ENCODE results near the gene EPS8L3.
"Not testable (repeated sequence)": the region's sequence is repeated elsewhere in the genome, so short reads cannot be mapped to it uniquely, and the experiment has no call there.

EPS8L3 gene

GRCh38 chr1:109713636-109714035 lies 50.1 kb downstream of the EPS8L3 start:
- no peak for DNase-seq

GRCh38 chr1:109712321-109712864 lies 51.3 kb downstream of the EPS8L3 start:
- no peak for DNase-seq

DNA sequence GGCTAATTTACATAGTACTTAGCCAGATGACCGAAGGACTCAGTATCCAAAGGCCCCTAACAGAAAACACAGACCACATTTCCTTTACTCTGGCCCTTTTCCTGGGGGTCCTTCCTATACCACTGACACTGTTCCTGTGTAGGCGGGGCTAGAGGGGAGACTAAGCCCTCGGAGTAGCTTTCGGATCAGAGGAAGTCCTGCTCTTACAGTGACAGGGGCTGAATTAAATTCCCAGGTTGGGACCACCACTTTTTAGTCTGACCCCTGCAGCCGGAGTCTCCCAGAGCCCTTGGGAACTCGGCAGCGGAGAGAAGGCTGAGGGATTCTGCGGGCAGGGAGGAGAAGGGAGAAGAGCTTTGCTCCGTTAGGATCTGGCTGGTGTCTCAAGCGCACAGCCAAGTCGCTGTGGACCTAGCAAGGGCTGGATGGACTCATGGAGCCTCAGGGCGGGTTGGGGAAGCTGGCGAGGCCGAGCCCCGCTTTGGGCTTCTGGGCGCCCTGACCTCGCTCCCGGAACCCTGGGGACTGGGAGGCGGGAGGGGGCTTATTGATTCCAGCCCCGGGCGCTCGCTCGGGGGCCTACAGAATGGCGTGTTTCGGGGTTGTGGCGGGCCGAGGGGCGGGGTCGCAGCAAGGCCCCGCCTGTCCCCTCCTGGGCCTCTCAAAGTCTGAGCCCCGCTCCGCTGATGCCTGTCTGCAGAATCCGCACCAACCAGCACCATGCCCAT lies 52.0 kb downstream of the EPS8L3 start, which contains the start of gene GSTM5:
Gene GSTM5 (plus strand): TSS at position 659 of the 728 bp plus-strand sequence. CDS start 62 bp downstream, at position 721.
- DNase-seq, result peak in 1 of 56 donors; percentile 46

DNA sequence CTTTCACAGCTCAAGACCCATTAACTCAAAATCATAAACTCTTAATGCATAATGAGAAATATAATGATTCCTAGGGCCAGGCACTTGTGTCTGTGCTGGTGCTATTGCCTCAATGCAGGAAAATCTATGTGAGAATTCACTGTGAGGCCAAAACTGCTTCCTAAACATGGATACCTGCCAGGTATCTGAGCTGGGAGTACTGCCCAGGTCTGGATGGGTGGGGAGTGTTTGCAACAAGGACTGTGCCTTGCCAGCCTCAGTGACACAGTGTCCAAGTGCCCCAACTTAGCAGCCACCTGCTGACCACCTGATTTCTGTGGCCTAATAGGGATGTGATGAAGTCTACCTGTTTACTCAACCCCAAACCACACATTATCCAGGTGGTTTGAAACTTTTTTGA lies 53.9 kb downstream of the EPS8L3 start:
- DNase-seq, result not testable (repeated sequence)

- DNase-seq, result not testable (repeated sequence)
Observed at GRCh38 chr1:109708949-109709348, 54.8 kb downstream of the EPS8L3 start.

DNA sequence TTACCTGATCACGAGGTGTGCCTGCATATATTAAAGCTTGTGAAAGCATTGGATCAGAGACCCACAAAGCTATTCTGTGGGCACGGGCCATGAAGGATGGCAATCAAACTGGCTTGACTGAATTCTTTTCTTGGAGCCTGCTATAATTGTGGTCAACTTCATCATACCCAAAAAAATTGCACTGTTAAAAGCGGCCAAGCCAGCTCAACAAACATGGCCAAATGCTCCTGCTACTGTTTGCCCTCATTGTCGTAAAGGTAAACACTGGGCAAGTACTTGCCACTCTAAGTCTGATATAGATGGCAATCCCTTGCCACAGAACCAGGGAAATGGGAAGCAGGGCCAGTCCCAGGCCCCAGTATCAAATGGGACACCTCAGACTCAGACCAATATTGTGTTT lies 58.3 kb downstream of the EPS8L3 start:
- DNase-seq, result no peak

- no peak for DNase-seq
Observed at GRCh38 chr1:109704173-109704572, 59.5 kb downstream of the EPS8L3 start.

- not testable (repeated sequence) for DNase-seq
Observed at GRCh38 chr1:109702940-109703339, 60.8 kb downstream of the EPS8L3 start.

Data from nucleus accumbens (tissue), 56 donors.